ENCODE data around the gene LGI1.

DNA sequence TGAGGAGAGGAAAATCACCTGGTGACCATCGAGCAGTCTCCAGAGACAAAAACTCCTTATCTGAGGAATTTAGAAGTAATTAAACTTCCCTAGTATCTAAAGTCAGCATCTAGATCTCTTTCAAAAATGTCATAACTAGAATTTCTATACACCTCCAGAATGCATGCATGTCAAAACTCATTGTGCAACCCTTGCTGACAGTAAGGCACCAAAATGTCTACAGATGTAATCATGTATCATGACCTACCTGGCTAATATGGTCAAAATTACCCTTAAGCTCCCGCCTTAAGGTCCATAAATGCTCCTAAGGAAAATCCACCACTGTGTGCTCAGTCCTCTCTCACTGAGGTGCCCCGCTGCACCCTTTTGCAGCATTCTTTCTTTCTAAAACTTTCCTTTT is 16.4 kb upstream of the LGI1 start:
- TF ChIP-seq POLR2A (IDR thresholded peaks at IDR 0.05; ENCODE audit: low read length) = no peak
- no peak for TF ChIP-seq GATA1 (IDR thresholded peaks at IDR 0.05; ENCODE audit: low read depth, low read length)

Measured in erythroblast (primary cell).